HEK293 (cell line): ENCODE data around the gene CNIH3.

Experiments used
- CTCF ChIA-PET: fragments of 350-600 bp; formaldehyde crosslinking; extraction: SDS; loops from one replicate; lab custom pipeline; 2021; ENCODE audit warnings: antibody characterized with exemption; lab: Yijun Ruan, JAX
- POLR2A ChIA-PET: fragments of 300-600 bp; formaldehyde crosslinking; extraction: SDS; loops from one replicate; lab custom pipeline; 2020; ENCODE audit warnings: antibody characterized with exemption, inconsistent platforms; lab: Yijun Ruan, JAX
- H3K27ac ChIP-seq: fragments of 200-500 bp; sonication (Bioruptor generic); 2 replicates; pipeline ENCODE4 v1.5.1; 2014; ENCODE audit warnings: low read depth, low read length, control low read depth, inconsistent platforms; ENCODE audit errors: extremely low read depth
- H3K36me3 ChIP-seq, 2 experiments: fragments of 200-500 bp in 1 of 2; sonication (Bioruptor generic) in 1 of 2; 1 replicate in 1 of 2; 2 replicates in 1 of 2; pipeline ENCODE4 v1.5.1; 2014 to 2017; ENCODE audit warnings: inconsistent platforms in 2 of 2, low read length in 2 of 2; ENCODE audit not compliant: control insufficient read depth in 2 of 2, insufficient read depth in 1 of 2
- H3K4me1 ChIP-seq: fragments of 200-500 bp; sonication (Bioruptor generic); 2 replicates; pipeline ENCODE4 v1.5.1; 2014; ENCODE audit warnings: mild to moderate bottlenecking, low read length, inconsistent platforms; ENCODE audit not compliant: control insufficient read depth, insufficient read depth
- H3K4me3 ChIP-seq: 2 replicates; pipeline ENCODE4 v1.5.1; 2011; ENCODE audit warnings: low read depth, mild to moderate bottlenecking, control low read depth, low read length, moderate library complexity
- H3K9me3 ChIP-seq: fragments of 200-500 bp; sonication (Bioruptor generic); 2 replicates; pipeline ENCODE4 v1.5.1; 2014; ENCODE audit warnings: low read depth, low read length, inconsistent platforms; ENCODE audit not compliant: control insufficient read depth, insufficient read depth
- GLIS1 ChIP-seq: fragments of 450-650 bp; formaldehyde crosslinking; IDR thresholded peaks from 2 replicates; pipeline ENCODE4 v1.5.1; 2016; ENCODE audit warnings: missing biosample characterization, missing genetic modification characterization
- GLIS2 ChIP-seq: fragments of 450-650 bp; formaldehyde crosslinking; IDR thresholded peaks from 2 replicates; pipeline ENCODE4 v1.5.1; 2016; ENCODE audit warnings: missing biosample characterization, missing genetic modification characterization
- MYNN ChIP-seq: fragments of 450-650 bp; formaldehyde crosslinking; IDR thresholded peaks from 2 replicates; pipeline ENCODE4 v1.5.1; 2016; ENCODE audit warnings: missing biosample characterization, missing genetic modification characterization, borderline replicate concordance
- SCRT1 ChIP-seq: fragments of 450-650 bp; formaldehyde crosslinking; IDR thresholded peaks from 2 replicates; pipeline ENCODE4 v1.5.1; 2016; ENCODE audit warnings: missing biosample characterization, missing genetic modification characterization, borderline replicate concordance
- SCRT2 ChIP-seq: fragments of 450-650 bp; formaldehyde crosslinking; IDR thresholded peaks from 2 replicates; pipeline ENCODE4 v1.5.1; 2016; ENCODE audit warnings: missing biosample characterization, missing genetic modification characterization
- ZNF416 ChIP-seq: fragments of 450-650 bp; formaldehyde crosslinking; IDR thresholded peaks from 2 replicates; pipeline ENCODE4 v1.5.1; 2016; ENCODE audit warnings: missing biosample characterization, missing genetic modification characterization
- ZNF423 ChIP-seq: fragments of 450-650 bp; formaldehyde crosslinking; IDR thresholded peaks from 2 replicates; pipeline ENCODE4 v1.5.1; 2016; ENCODE audit warnings: missing biosample characterization, missing genetic modification characterization
- ZNF510 ChIP-seq: fragments of 450-650 bp; formaldehyde crosslinking; IDR thresholded peaks from 2 replicates; pipeline ENCODE4 v1.5.1; 2018; ENCODE audit warnings: mild to moderate bottlenecking, missing genetic modification characterization, missing biosample characterization; ENCODE audit not compliant: insufficient replicate concordance
- ZNF521 ChIP-seq: fragments of 450-650 bp; formaldehyde crosslinking; IDR thresholded peaks from 2 replicates; pipeline ENCODE4 v1.5.1; 2017; ENCODE audit warnings: missing biosample characterization, mild to moderate bottlenecking, missing genetic modification characterization
- ZNF707 ChIP-seq: fragments of 450-650 bp; formaldehyde crosslinking; IDR thresholded peaks from 2 replicates; pipeline ENCODE4 v1.5.1; 2016; ENCODE audit warnings: missing biosample characterization, missing genetic modification characterization
- TF ChIP-seq, protein P1 (sequence below): fragments of 450-650 bp; formaldehyde crosslinking; IDR thresholded peaks from 2 replicates; pipeline ENCODE4 v1.5.1; 2016; ENCODE audit warnings: missing biosample characterization, missing genetic modification characterization, low read depth
- TF ChIP-seq, protein P2 (sequence below): fragments of 450-650 bp; formaldehyde crosslinking; IDR thresholded peaks from 2 replicates; pipeline ENCODE4 v1.5.1; 2016; ENCODE audit warnings: missing biosample characterization, missing genetic modification characterization
- TF ChIP-seq, protein P3 (sequence below): fragments of 450-650 bp; IDR thresholded peaks from 2 replicates; pipeline ENCODE4 v1.5.1; 2018; ENCODE audit warnings: missing biosample characterization, mild to moderate bottlenecking, missing genetic modification characterization
- TF ChIP-seq, protein P4 (sequence below): fragments of 450-650 bp; formaldehyde crosslinking; IDR thresholded peaks from 2 replicates; pipeline ENCODE4; 2016; ENCODE audit warnings: missing biosample characterization, missing genetic modification characterization
- TF ChIP-seq, protein P5 (sequence below): fragments of 450-650 bp; formaldehyde crosslinking; IDR thresholded peaks from 2 replicates; pipeline ENCODE4 v1.5.1; 2016; ENCODE audit warnings: missing biosample characterization, missing genetic modification characterization, borderline replicate concordance
- TF ChIP-seq, protein P6 (sequence below): fragments of 450-650 bp; formaldehyde crosslinking; IDR thresholded peaks from 2 replicates; pipeline ENCODE4 v1.5.1; 2016; ENCODE audit warnings: missing biosample characterization, missing genetic modification characterization, borderline replicate concordance

Gene CNIH3

DNA sequence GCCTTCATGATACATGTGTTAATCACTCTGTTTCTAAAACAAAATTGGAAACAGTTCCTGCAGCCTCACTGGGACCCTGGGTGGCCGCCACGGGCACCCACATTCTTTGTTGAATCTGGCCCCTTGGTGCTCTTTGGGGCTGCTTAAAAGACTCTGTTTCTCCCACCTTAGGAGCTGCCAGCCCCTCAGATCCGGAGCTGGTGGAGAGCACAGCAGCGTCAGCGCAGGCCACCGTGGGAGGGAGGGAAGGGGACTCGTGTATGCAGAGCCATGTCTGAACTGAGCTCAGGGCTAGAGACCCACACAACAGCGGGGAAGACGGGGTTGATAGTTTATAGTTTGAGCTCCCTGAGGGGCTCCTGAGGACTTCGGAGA is 121.2 kb downstream of the CNIH3 start (continued):
- TF ChIP-seq, protein P1, sequence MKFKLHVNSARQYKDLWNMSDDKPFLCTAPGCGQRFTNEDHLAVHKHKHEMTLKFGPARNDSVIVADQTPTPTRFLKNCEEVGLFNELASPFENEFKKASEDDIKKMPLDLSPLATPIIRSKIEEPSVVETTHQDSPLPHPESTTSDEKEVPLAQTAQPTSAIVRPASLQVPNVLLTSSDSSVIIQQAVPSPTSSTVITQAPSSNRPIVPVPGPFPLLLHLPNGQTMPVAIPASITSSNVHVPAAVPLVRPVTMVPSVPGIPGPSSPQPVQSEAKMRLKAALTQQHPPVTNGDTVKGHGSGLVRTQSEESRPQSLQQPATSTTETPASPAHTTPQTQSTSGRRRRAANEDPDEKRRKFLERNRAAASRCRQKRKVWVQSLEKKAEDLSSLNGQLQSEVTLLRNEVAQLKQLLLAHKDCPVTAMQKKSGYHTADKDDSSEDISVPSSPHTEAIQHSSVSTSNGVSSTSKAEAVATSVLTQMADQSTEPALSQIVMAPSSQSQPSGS (tag by site-specific recombination), result no peak
- TF ChIP-seq GLIS1 (tag by site-specific recombination), result no peak
- no peak for TF ChIP-seq ZNF423 (tag by site-specific recombination)
- TF ChIP-seq, protein P2, sequence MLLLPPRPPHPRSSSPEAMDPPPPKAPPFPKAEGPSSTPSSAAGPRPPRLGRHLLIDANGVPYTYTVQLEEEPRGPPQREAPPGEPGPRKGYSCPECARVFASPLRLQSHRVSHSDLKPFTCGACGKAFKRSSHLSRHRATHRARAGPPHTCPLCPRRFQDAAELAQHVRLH, result no peak
- TF ChIP-seq ZNF510 (tag by site-specific recombination), result no peak
- TF ChIP-seq SCRT2 (tag by site-specific recombination), result no peak
- TF ChIP-seq MYNN, result no peak
- TF ChIP-seq, protein P3, sequence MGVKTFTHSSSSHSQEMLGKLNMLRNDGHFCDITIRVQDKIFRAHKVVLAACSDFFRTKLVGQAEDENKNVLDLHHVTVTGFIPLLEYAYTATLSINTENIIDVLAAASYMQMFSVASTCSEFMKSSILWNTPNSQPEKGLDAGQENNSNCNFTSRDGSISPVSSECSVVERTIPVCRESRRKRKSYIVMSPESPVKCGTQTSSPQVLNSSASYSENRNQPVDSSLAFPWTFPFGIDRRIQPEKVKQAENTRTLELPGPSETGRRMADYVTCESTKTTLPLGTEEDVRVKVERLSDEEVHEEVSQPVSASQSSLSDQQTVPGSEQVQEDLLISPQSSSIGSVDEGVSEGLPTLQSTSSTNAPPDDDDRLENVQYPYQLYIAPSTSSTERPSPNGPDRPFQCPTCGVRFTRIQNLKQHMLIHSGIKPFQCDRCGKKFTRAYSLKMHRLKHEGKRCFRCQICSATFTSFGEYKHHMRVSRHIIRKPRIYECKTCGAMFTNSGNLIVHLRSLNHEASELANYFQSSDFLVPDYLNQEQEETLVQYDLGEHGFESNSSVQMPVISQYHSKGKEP, result no peak

DNA sequence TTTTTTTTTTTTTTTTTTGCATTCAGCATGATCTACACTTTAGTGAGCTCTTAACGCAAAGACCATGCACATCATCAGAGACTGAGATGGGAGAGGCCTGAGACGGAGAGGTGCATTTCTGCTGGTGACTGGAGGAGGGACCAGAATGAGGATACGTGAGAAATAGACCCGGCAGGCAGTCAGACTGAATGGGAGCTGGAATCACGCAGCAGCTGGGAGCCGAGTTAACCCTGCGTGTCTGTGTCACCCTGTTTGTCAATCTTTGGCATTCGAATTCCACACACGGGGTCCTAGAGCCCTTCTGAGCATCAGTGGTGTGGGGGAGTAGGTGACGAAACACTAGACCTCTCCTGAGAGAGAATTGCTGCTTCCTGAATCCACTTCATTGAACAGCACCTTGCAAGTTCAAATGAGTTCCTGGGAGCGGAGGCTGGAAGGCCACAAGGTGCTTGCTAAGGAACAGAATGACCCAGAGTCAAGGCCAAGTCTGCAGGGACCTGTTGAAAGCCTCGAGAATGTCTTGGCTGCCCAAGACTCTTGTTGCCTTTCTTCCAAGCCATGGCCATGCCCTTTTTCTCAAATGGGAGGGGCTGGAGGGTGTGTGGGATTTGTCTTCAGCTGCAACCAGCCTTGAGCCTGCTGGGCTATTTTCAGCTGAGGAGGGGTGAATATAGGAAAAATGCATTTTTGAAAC is 123.3 kb downstream of the CNIH3 start:
- no peak for TF ChIP-seq GLIS2 (tag by site-specific recombination)
- peak; percentile 73 for TF ChIP-seq SCRT2 (tag by site-specific recombination)
- TF ChIP-seq SCRT1 (tag by site-specific recombination), result peak; percentile 51; the same call in 1 of the 2 replicates
- no peak for TF ChIP-seq ZNF707
- TF ChIP-seq, protein P4, sequence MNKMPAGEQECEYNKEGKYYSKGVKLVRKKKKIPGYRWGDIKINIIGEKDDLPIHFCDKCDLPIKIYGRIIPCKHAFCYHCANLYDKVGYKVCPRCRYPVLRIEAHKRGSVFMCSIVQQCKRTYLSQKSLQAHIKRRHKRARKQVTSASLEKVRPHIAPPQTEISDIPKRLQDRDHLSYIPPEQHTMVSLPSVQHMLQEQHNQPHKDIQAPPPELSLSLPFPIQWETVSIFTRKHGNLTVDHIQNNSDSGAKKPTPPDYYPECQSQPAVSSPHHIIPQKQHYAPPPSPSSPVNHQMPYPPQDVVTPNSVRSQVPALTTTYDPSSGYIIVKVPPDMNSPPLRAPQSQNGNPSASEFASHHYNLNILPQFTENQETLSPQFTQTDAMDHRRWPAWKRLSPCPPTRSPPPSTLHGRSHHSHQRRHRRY (tag by site-specific recombination), result no peak
- TF ChIP-seq, protein P5, sequence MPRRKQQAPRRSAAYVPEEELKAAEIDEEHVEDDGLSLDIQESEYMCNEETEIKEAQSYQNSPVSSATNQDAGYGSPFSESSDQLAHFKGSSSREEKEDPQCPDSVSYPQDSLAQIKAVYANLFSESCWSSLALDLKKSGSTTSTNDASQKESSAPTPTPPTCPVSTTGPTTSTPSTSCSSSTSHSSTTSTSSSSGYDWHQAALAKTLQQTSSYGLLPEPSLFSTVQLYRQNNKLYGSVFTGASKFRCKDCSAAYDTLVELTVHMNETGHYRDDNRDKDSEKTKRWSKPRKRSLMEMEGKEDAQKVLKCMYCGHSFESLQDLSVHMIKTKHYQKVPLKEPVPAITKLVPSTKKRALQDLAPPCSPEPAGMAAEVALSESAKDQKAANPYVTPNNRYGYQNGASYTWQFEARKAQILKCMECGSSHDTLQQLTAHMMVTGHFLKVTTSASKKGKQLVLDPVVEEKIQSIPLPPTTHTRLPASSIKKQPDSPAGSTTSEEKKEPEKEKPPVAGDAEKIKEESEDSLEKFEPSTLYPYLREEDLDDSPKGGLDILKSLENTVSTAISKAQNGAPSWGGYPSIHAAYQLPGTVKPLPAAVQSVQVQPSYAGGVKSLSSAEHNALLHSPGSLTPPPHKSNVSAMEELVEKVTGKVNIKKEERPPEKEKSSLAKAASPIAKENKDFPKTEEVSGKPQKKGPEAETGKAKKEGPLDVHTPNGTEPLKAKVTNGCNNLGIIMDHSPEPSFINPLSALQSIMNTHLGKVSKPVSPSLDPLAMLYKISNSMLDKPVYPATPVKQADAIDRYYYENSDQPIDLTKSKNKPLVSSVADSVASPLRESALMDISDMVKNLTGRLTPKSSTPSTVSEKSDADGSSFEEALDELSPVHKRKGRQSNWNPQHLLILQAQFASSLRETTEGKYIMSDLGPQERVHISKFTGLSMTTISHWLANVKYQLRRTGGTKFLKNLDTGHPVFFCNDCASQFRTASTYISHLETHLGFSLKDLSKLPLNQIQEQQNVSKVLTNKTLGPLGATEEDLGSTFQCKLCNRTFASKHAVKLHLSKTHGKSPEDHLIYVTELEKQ (tag by site-specific recombination), result no peak
- no peak for TF ChIP-seq ZNF521
- no peak for TF ChIP-seq ZNF416 (tag by site-specific recombination)
- TF ChIP-seq, protein P6, sequence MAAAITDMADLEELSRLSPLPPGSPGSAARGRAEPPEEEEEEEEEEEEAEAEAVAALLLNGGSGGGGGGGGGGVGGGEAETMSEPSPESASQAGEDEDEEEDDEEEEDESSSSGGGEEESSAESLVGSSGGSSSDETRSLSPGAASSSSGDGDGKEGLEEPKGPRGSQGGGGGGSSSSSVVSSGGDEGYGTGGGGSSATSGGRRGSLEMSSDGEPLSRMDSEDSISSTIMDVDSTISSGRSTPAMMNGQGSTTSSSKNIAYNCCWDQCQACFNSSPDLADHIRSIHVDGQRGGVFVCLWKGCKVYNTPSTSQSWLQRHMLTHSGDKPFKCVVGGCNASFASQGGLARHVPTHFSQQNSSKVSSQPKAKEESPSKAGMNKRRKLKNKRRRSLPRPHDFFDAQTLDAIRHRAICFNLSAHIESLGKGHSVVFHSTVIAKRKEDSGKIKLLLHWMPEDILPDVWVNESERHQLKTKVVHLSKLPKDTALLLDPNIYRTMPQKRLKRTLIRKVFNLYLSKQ (tag by site-specific recombination), result no peak
- TF ChIP-seq, all 188 proteins: peak for 2
- H3K27ac ChIP-seq, result no peak overlapping the region
- H3K36me3 ChIP-seq, result no peaks in the 10 kb centered on the region
- H3K9me3 ChIP-seq, result no peaks in the 10 kb centered on the region
- POLR2A ChIA-PET, result interaction anchor here (0.7 kb wide), 1 partner anchor 13 kb away, joined by 4 read pairs; no protein-coding TSS in a partner anchor
- CTCF ChIA-PET, result interaction anchor here (0.9 to 1.1 kb wide), 2 partner anchors 38 to 112 kb away, joined by 3 to 4 read pairs; no protein-coding TSS in a partner anchor
- no peak overlapping the region for H3K4me3 ChIP-seq
- no peaks in the 10 kb centered on the region; the same call in 1 of the 2 replicates for H3K4me1 ChIP-seq
